H1 (cell line): ENCODE measurements around the gene METRN. TPM values are rescaled to one million over a fixed set of nuclear protein-coding genes. Genes with fewer than 3 reads are reported as not detected.

ENCODE experiments used
- CTCF ChIA-PET: fragments of 300-600 bp; sonication (Branson Sonifier 250); formaldehyde crosslinking; loops from one replicate; lab custom pipeline; 2021; ENCODE audit not compliant: partially characterized antibody; lab: Charles Lee
- POLR2A ChIA-PET: fragments of 300-600 bp; sonication (Branson Sonifier 250); formaldehyde crosslinking; loops from one replicate; lab custom pipeline; 2021; ENCODE audit warnings: inconsistent platforms; ENCODE audit not compliant: partially characterized antibody; lab: Charles Lee
- DNase-seq, 2 experiments: peaks; one replicate each; pipeline versions ENCODE4 v3.0.0 to v3.0.0-alpha.2; 2010 to 2022; ENCODE audit warnings: low spot score in 2 of 2, low read depth in 1 of 2, mixed read lengths in 1 of 2
- FAIRE-seq: peaks from 2 replicates; lab custom pipeline; 2011; peaks lifted over from hg19 to GRCh38; lab: Jason Lieb, UNC
- H2AFZ ChIP-seq: 2 replicates; pipeline ENCODE4 v1.8.1; 2012; ENCODE audit warnings: low read length, inconsistent platforms
- H2AK5ac ChIP-seq: 2 replicates; pipeline ENCODE4 v1.6.1; 2013; ENCODE audit warnings: low read depth, low read length
- H2BK120ac ChIP-seq: replicated peaks from 2 replicates; pipeline ENCODE3; 2013; ENCODE audit warnings: low read depth, low read length, inconsistent platforms
- H2BK12ac ChIP-seq: 2 replicates; pipeline ENCODE4 v1.6.1; 2013; ENCODE audit warnings: low read depth, low read length
- H2BK15ac ChIP-seq: 2 replicates; pipeline ENCODE4 v1.6.1; 2013; ENCODE audit warnings: low read length
- H2BK20ac ChIP-seq: 2 replicates; pipeline ENCODE4 v1.6.1; 2013; ENCODE audit warnings: low read length
- H2BK5ac ChIP-seq: 2 replicates; pipeline ENCODE4 v1.6.1; 2013; ENCODE audit warnings: low read depth, low read length
- H3K14ac ChIP-seq: 2 replicates; pipeline ENCODE4 v1.6.1; 2013; ENCODE audit warnings: inconsistent platforms; ENCODE audit not compliant: insufficient read length
- H3K18ac ChIP-seq: 2 replicates; pipeline ENCODE4 v1.6.1; 2013; ENCODE audit warnings: low read length; ENCODE audit errors: extremely low read depth
- H3K23ac ChIP-seq: 2 replicates; pipeline ENCODE4 v1.6.1; 2013; ENCODE audit warnings: inconsistent platforms; ENCODE audit not compliant: insufficient read length
- H3K23me2 ChIP-seq: 2 replicates; pipeline ENCODE4 v1.6.1; 2013; ENCODE audit warnings: low read depth, low read length
- H3K27ac ChIP-seq: 2 replicates; pipeline ENCODE4 v1.6.1; 2011; ENCODE audit warnings: low read depth, low read length, inconsistent platforms
- H3K27me3 ChIP-seq, 4 experiments: replicated peaks in 1 of 4; 1 replicate in 1 of 4; 2 replicates in 3 of 4; pipeline versions ENCODE4 v1.6.1 to v1.8.1; 2011 to 2013; ENCODE audit warnings: low read length in 3 of 4, mild to moderate bottlenecking in 3 of 4, inconsistent platforms in 2 of 4, mixed read lengths in 2 of 4, moderate library complexity in 1 of 4; ENCODE audit not compliant: control insufficient read depth in 3 of 4, insufficient read depth in 3 of 4; ENCODE audit errors: extremely low read depth in 1 of 4
- H3K36me3 ChIP-seq, 4 experiments: 2 replicates each; pipeline versions ENCODE4 v1.6.1 to v1.8.1; 2011 to 2013; ENCODE audit warnings: mild to moderate bottlenecking in 4 of 4, low read length in 3 of 4, moderate library complexity in 2 of 4, control low read depth in 1 of 4, inconsistent platforms in 1 of 4; ENCODE audit not compliant: insufficient read depth in 4 of 4, control insufficient read depth in 2 of 4
- H3K4ac ChIP-seq: replicated peaks from 2 replicates; pipeline ENCODE3; 2013; ENCODE audit warnings: low read length, low read depth, mixed read lengths, inconsistent platforms; ENCODE audit not compliant: insufficient read length
- H3K4me1 ChIP-seq, 4 experiments: replicated peaks in 1 of 4; 1 replicate in 1 of 4; 2 replicates in 3 of 4; pipeline versions ENCODE4 v1.6.1 to v1.8.1; 2011 to 2013; ENCODE audit warnings: low read length in 3 of 4, inconsistent platforms in 2 of 4, mixed read lengths in 1 of 4; ENCODE audit not compliant: insufficient read depth in 4 of 4, control insufficient read depth in 3 of 4
- H3K4me2 ChIP-seq, 2 experiments: 2 replicates each; pipeline versions ENCODE4 v1.6.1 to v1.8.1; 2011 to 2013; ENCODE audit warnings: low read depth in 2 of 2, low read length in 2 of 2, control low read depth in 1 of 2, inconsistent platforms in 1 of 2, mild to moderate bottlenecking in 1 of 2; ENCODE audit not compliant: insufficient read depth in 1 of 2
- H3K4me3 ChIP-seq, 4 experiments: fragments of 200-600, 300-600 bp in 1 of 4; sonication (generic), shearing (Covaris generic), sonication (Bioruptor Twin) in 1 of 4; 2 replicates each; pipeline versions ENCODE4 v1.5.1 to v1.8.1; 2011 to 2016; ENCODE audit warnings: low read length in 4 of 4, low read depth in 3 of 4, control low read depth in 2 of 4, inconsistent platforms in 2 of 4, mild to moderate bottlenecking in 2 of 4, mixed read lengths in 1 of 4, moderate library complexity in 1 of 4; ENCODE audit not compliant: insufficient read depth in 2 of 4; ENCODE audit errors: extremely low read depth in 1 of 4
- H3K56ac ChIP-seq: replicated peaks from 2 replicates; pipeline ENCODE3; 2013; ENCODE audit warnings: low read depth, mild to moderate bottlenecking, mixed read lengths, low read length, inconsistent platforms; ENCODE audit not compliant: insufficient read length
- H3K79me1 ChIP-seq: 2 replicates; pipeline ENCODE4 v1.6.1; 2013; ENCODE audit warnings: low read depth, low read length, control low read depth
- H3K79me2 ChIP-seq, 2 experiments: 2 replicates each; pipeline versions ENCODE4 v1.6.1 to v1.8.1; 2012 to 2013; ENCODE audit warnings: low read length in 2 of 2, mild to moderate bottlenecking in 2 of 2, inconsistent platforms in 1 of 2; ENCODE audit not compliant: insufficient read depth in 2 of 2, control insufficient read depth in 1 of 2
- H3K9ac ChIP-seq, 4 experiments: replicated peaks in 1 of 4; 1 replicate in 1 of 4; 2 replicates in 3 of 4; pipeline versions ENCODE4 v1.6.1 to v1.8.1; 2011 to 2013; ENCODE audit warnings: low read depth in 3 of 4, low read length in 3 of 4, control low read depth in 2 of 4, mild to moderate bottlenecking in 2 of 4, moderate library complexity in 2 of 4, inconsistent platforms in 1 of 4; ENCODE audit errors: extremely low read depth in 1 of 4
- H3K9me3 ChIP-seq, 2 experiments: 2 replicates each; pipeline versions ENCODE4 v1.6.1 to v1.8.1; 2012 to 2013; ENCODE audit warnings: mild to moderate bottlenecking in 2 of 2, moderate library complexity in 2 of 2, control low read depth in 1 of 2, inconsistent platforms in 1 of 2, low read depth in 1 of 2, low read length in 1 of 2, mixed read lengths in 1 of 2; ENCODE audit not compliant: insufficient read depth in 2 of 2
- H4K20me1 ChIP-seq, 2 experiments: replicated peaks in 1 of 2; 2 replicates each; pipeline versions ENCODE3 to v1.8.1; 2011 to 2013; ENCODE audit warnings: inconsistent platforms in 2 of 2, low read length in 2 of 2, mild to moderate bottlenecking in 1 of 2; ENCODE audit not compliant: insufficient read depth in 2 of 2, control insufficient read depth in 1 of 2
- H4K5ac ChIP-seq: 2 replicates; pipeline ENCODE4 v1.6.1; 2013; ENCODE audit warnings: low read length, low read depth, mixed read lengths, inconsistent platforms; ENCODE audit not compliant: insufficient read length
- H4K8ac ChIP-seq: 2 replicates; pipeline ENCODE4 v1.8.0; 2013; ENCODE audit warnings: mild to moderate bottlenecking, moderate library complexity, low read length, inconsistent platforms; ENCODE audit not compliant: insufficient read depth; ENCODE audit errors: extremely low read depth
- H4K91ac ChIP-seq: replicated peaks from 2 replicates; pipeline ENCODE3; 2013; ENCODE audit warnings: low read length, mixed read lengths, inconsistent platforms; ENCODE audit not compliant: insufficient read length
- WGBS, 2 experiments: shearing (Covaris generic) in 1 of 2; methylation state at CpG; one replicate each; pipeline versions ENCODE4 v1.1.6 to v1.1.7; 2013 to 2015; ENCODE audit warnings: low lambda C conversion rate in 2 of 2, mixed read lengths in 2 of 2, inconsistent platforms in 1 of 2, low coverage in 1 of 2, missing lambda C conversion rate in 1 of 2; ENCODE audit not compliant: insufficient replicate concordance in 2 of 2, insufficient coverage in 1 of 2, insufficient read length in 1 of 2; ENCODE audit errors: extremely low coverage in 1 of 2, missing lambda C conversion rate in 1 of 2; 5-methylcytosine and 5-hydroxymethylcytosine counted together
- polyA plus RNA-seq, 7 experiments: library from polyadenylated mRNA; depleted of rRNA in 3 of 7; stranded (reverse) in 5 of 7; unstranded in 2 of 7; fragments of >200 nt in 5 of 7; fragments of 200-250 nt in 2 of 7; gene quantifications; 1 replicate in 5 of 7; 2 replicates in 1 of 7; 4 replicates in 1 of 7; pipeline versions ENCODE4 v1.2.1 to v1.2.3, GENCODE V29; 2011 to 2013; ENCODE audit warnings: missing spikeins in 2 of 7, mixed read lengths in 2 of 7
- total RNA-seq: library from RNA; stranded (reverse); fragmentation: NEBNext Ultra II Directional; extraction: Animal tissue kit (Norgen Biotek cat#: 25700); gene quantifications from 2 replicates; pipeline ENCODE4 v1.2.1, GENCODE V29; 2021

Gene METRN
- total and polyA plus RNA-seq, 2 of the 8 experiments (the other 6 are each of a cell fraction or from before 2014, with no cell fraction given), result 18.7 to 25.8 TPM

DNA sequence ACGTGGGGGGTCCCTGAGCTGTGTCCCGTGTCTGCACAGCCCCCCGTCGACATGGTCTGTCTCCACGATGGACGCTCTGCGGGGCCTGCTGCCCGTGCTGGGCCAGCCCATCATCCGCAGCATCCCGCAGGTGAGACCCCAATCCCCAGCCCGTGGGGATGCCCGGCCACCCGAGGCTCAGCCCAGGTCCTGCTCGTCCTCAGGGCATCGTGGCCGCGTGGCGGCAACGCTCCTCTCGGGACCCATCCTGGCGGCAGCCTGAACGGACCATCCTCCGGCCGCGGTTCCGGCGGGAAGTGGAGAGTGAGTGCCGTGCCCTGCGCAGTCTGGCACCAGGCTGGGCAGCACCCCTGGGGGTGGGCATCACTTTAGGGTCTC, 50.6 kb downstream of the METRN start:
- Histone ChIP-seq H3K4ac (no peak overlapping the region), H3K36me3 (no peaks in the 10 kb centered on the region), H3K9me3 (no peaks in the 10 kb centered on the region), H3K79me1 (no peaks in the 10 kb centered on the region), H4K20me1 (no peaks in the 10 kb centered on the region), H4K91ac (no peak overlapping the region), H3K18ac (no peak overlapping the region), H4K8ac (no peak overlapping the region), H2AK5ac (no peak overlapping the region), H3K9ac (no peak overlapping the region), H3K56ac (no peak overlapping the region), H2AFZ (no peak overlapping the region), H3K79me2 (no peaks in the 10 kb centered on the region), H3K4me3 (no peak overlapping the region), H3K4me1 (peaks cover 0 to 9% (median 6%) of the 10 kb centered on the region in 4 experiments; a peak in 5 of 7 replicates), H3K14ac (no peak overlapping the region), H2BK20ac (no peak overlapping the region), H2BK15ac (0 out of 2 replicates have a peak overlapping the region, but pooled peaks have one; percentile 61), H4K5ac (no peak overlapping the region), H2BK5ac (no peak overlapping the region), H3K23ac (no peak overlapping the region), H3K27me3 (no peaks in the 10 kb centered on the region), H3K27ac (no peak overlapping the region), H3K4me2 (no peak overlapping the region), H2BK12ac (no peak overlapping the region), H3K23me2 (no peaks in the 10 kb centered on the region; the same call in 1 of the 2 replicates), H2BK120ac (no peak overlapping the region)
- DNase-seq, result no peak
- no peak for FAIRE-seq
- ChIA-PET CTCF (interaction anchor here (0.7 to 1.7 kb wide), 6 partner anchors 9 to 50 kb away, joined by 3 to 7 read pairs (median 3); partner anchors contain the start of genes CHTF18 and RPUSD1), POLR2A (interaction anchor here (1.1 kb wide), 1 partner anchor 45 kb away, joined by 3 read pairs; no protein-coding TSS in a partner anchor)
- 97% methylated on average over 29 of the region's 29 CpGs; no CpG with 5 or more reads in 1 of the 2 experiments for WGBS, 2 experiments
